ENCODE data around the gene TPCN1. TPM values are rescaled to one million over a fixed set of nuclear protein-coding genes. Genes with fewer than 3 reads are reported as not detected.

Gene TPCN1
- total RNA-seq, 3 donors from 2014 or later (not counting 1 experiment from before 2014, with no cell fraction given) = 7.2 to 21.4 (median 10.7) TPM

DNA sequence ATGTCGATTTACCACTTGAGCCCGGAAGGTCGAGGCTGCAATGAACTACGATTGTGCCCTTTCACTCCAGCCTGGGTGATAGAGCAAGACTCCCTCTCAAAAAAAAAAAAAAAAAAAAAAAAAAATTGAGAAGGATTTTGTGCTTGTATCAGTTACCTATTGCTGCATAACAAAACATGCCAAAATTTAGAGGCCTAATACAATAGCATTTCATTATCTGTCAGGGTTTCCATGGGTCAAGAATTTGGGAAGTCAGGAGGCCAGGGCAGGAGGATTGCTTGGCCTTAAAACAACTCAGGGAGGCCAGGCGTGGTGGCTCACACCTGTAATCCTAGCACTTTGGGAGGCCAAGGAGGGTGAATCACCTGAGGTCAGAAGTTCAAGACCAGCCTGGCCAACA is 118.3 kb downstream of the TPCN1 start:
- no peak for DNase-seq
- no peak for ATAC-seq
- Histone ChIP-seq H3K36me3 (ENCODE audit: control insufficient read depth, insufficient read depth, low read length) (no peaks in the 10 kb centered on the region), H3K4me1 (ENCODE audit: control insufficient read depth, insufficient read depth, low read length) (peaks cover 11% of the 10 kb centered on the region), H3K27ac (ENCODE audit: low read length) (no peak overlapping the region), H3K27me3 (ENCODE audit: control insufficient read depth, insufficient read depth, low read length) (no peaks in the 10 kb centered on the region), H3K9me3 (ENCODE audit: control insufficient read depth, insufficient read depth, low read length) (no peaks in the 10 kb centered on the region), H3K4me3 (ENCODE audit: low read length) (no peak overlapping the region)
- intact Hi-C loops (cut with micrococcal nuclease) = loop anchor here (10.0 kb wide), 1 partner anchor 145 kb away; no protein-coding TSS in a partner anchor
- Mint-ChIP-seq H3K36me3 (no peaks in the 10 kb centered on the region), H3K4me3 (no peak overlapping the region), H3K27ac (no peak overlapping the region), H3K27me3 (ENCODE audit: low read depth in 2 of 2) (peaks cover 0 to 2% of the 10 kb centered on the region in 2 donors), H3K9me3 (no peaks in the 10 kb centered on the region), H3K4me1 (peaks cover 2 to 11% of the 10 kb centered on the region in 2 donors)
- TF ChIP-seq CTCF (IDR thresholded peaks at IDR 0.05) = no peak
- 100% methylated on average over 4 of the region's 5 CpGs for WGBS (ENCODE audit: insufficient coverage)

- Mint-ChIP-seq H3K9me3 (no peaks in the 10 kb centered on the region), H3K4me3 (no peak overlapping the region), H3K36me3 (no peaks in the 10 kb centered on the region), H3K4me1 (peaks cover 0 to 7% of the 10 kb centered on the region in 2 donors), H3K27ac (no peak overlapping the region), H3K27me3 (ENCODE audit: low read depth in 2 of 2) (peaks cover 0 to 2% of the 10 kb centered on the region in 2 donors)
- Histone ChIP-seq H3K27me3 (ENCODE audit: control insufficient read depth, insufficient read depth, low read length) (no peaks in the 10 kb centered on the region), H3K27ac (ENCODE audit: low read length) (no peak overlapping the region), H3K4me1 (ENCODE audit: control insufficient read depth, insufficient read depth, low read length) (peaks cover 10% of the 10 kb centered on the region), H3K36me3 (ENCODE audit: control insufficient read depth, insufficient read depth, low read length) (no peaks in the 10 kb centered on the region), H3K9me3 (ENCODE audit: control insufficient read depth, insufficient read depth, low read length) (no peaks in the 10 kb centered on the region), H3K4me3 (ENCODE audit: low read length) (no peak overlapping the region)
- WGBS (ENCODE audit: insufficient coverage) = 97% methylated on average over 3 of the region's 3 CpGs
- no peak for ATAC-seq
- TF ChIP-seq CTCF (IDR thresholded peaks at IDR 0.05) = no peak
- DNase-seq = no peak
- intact Hi-C loops (cut with micrococcal nuclease) = no loop called here
These were observed 118.8 kb downstream of the TPCN1 start for GRCh38 chr12:113340061-113340460.

DNA sequence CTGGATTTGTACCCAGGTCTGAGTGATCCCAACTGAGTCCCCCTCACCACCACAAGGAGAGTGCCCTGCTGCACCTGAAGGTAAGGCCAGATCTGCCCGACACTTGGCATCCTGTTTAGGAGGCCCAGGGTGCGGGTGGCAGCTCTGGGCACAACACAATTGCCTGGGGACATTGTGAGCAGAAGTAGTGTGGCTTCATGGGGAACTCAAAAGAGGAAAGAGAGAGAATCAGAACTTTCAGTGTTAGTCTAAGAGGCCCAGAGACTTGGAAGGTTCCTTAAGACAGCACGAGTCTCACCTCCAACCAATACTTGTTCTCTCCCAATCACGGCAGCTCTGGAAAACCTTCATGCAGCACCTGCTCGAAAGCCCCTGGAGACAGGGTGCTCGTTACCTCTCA is 120.3 kb downstream of the TPCN1 start:
- H3K4me1 Mint-ChIP-seq = peaks cover 0 to 4% of the 10 kb centered on the region in 2 donors
- 81% methylated on average over 6 of the region's 6 CpGs for WGBS (ENCODE audit: insufficient coverage)
- H3K27me3 ChIP-seq (ENCODE audit: control insufficient read depth, insufficient read depth, low read length) = no peaks in the 10 kb centered on the region
- ATAC-seq (no peak), DNase-seq (no peak)
- no peaks in the 10 kb centered on the region for H3K36me3 ChIP-seq (ENCODE audit: control insufficient read depth, insufficient read depth, low read length)
- no peak overlapping the region for H3K4me3 ChIP-seq (ENCODE audit: low read length)
- no peak overlapping the region for H3K27ac ChIP-seq (ENCODE audit: low read length)
- TF ChIP-seq CTCF (IDR thresholded peaks at IDR 0.05) = no peak
- no peaks in the 10 kb centered on the region for H3K9me3 ChIP-seq (ENCODE audit: control insufficient read depth, insufficient read depth, low read length)
- H3K9me3 Mint-ChIP-seq = no peaks in the 10 kb centered on the region
- no peaks in the 10 kb centered on the region for H3K36me3 Mint-ChIP-seq
- H3K4me3 Mint-ChIP-seq = no peak overlapping the region
- peaks cover 3% of the 10 kb centered on the region for H3K4me1 ChIP-seq (ENCODE audit: control insufficient read depth, insufficient read depth, low read length)
- no peak overlapping the region for H3K27ac Mint-ChIP-seq
- intact Hi-C loops (cut with micrococcal nuclease) = no loop called here
- peaks cover 0 to 2% of the 10 kb centered on the region in 2 donors for H3K27me3 Mint-ChIP-seq (ENCODE audit: low read depth in 2 of 2)

DNA sequence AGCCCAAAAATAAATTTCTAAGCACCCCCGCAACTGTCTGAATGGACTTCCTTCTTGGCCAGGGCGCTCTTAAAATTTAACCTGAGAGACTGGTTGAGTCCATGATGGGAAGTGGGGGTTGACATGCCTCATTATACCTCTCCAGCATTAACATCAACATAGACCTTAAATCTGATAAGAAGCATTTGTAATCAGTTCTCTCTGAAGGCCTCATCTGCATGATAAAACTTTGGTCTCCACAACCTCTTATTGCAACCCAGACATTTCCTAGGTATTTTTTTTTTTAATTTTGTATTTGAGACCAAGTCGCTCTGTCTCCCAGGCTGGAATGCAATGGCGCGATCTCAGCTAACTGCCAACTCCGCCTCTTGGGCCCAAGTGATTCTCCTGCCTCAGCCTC is 124.1 kb downstream of the TPCN1 start:
- no peak overlapping the region for H3K27ac ChIP-seq (ENCODE audit: low read length)
- H3K4me1 ChIP-seq (ENCODE audit: control insufficient read depth, insufficient read depth, low read length) = peaks cover 3% of the 10 kb centered on the region
- TF ChIP-seq CTCF (IDR thresholded peaks at IDR 0.05) = no peak
- DNase-seq (no peak), ATAC-seq (no peak)
- Mint-ChIP-seq H3K4me1 (peaks cover 0 to under 1% of the 10 kb centered on the region in 2 donors), H3K27me3 (ENCODE audit: low read depth in 2 of 2) (peaks cover 7 to 9% of the 10 kb centered on the region in 2 donors), H3K4me3 (no peak overlapping the region), H3K9me3 (no peaks in the 10 kb centered on the region), H3K36me3 (no peaks in the 10 kb centered on the region), H3K27ac (no peak overlapping the region)
- WGBS (ENCODE audit: insufficient coverage) = 98% methylated on average over 4 of the region's 6 CpGs
- no peaks in the 10 kb centered on the region for H3K9me3 ChIP-seq (ENCODE audit: control insufficient read depth, insufficient read depth, low read length)
- no peak overlapping the region for H3K4me3 ChIP-seq (ENCODE audit: low read length)
- no peaks in the 10 kb centered on the region for H3K36me3 ChIP-seq (ENCODE audit: control insufficient read depth, insufficient read depth, low read length)
- intact Hi-C loops (cut with micrococcal nuclease) = no loop called here
- no peaks in the 10 kb centered on the region for H3K27me3 ChIP-seq (ENCODE audit: control insufficient read depth, insufficient read depth, low read length)

All from natural killer cell (primary cell).